Lower lobe of right lung (tissue), 2 donors: ENCODE data around the gene CHML. TPM values are rescaled to one million over a fixed set of nuclear protein-coding genes. Genes with fewer than 3 reads are reported as not detected.

Experiments used
- ATAC-seq, 2 donors: fragments of 200-7000 bp; cut with Tn5 transposase; one replicate each; pipeline ENCODE4 v1.9.1; 2020 to 2022; ENCODE audit warnings: mild to moderate bottlenecking in 2 of 2, moderate library complexity in 2 of 2
- DNase-seq: peaks from one replicate; pipeline ENCODE4 v3.0.0-alpha.2; 2020
- H3K27ac ChIP-seq: fragments of 200-600 bp; one replicate; pipeline ENCODE4 v1.8.0; 2022
- H3K27me3 ChIP-seq: fragments of 200-600 bp; one replicate; pipeline ENCODE4 v1.8.0; 2022; ENCODE audit warnings: low read depth
- H3K36me3 ChIP-seq: fragments of 200-600 bp; one replicate; pipeline ENCODE4 v1.8.0; 2022; ENCODE audit warnings: mild to moderate bottlenecking
- H3K4me1 ChIP-seq: fragments of 200-600 bp; one replicate; pipeline ENCODE4 v1.8.0; 2022
- H3K4me3 ChIP-seq: fragments of 200-600 bp; one replicate; pipeline ENCODE4 v1.8.0; 2022; ENCODE audit warnings: mild to moderate bottlenecking
- H3K9me3 ChIP-seq: fragments of 200-600 bp; one replicate; pipeline ENCODE4 v1.8.0; 2022
- CTCF ChIP-seq: fragments of 200-600 bp; IDR thresholded peaks from one replicate; pipeline ENCODE4 v1.8.0; 2022; ENCODE audit warnings: antibody characterized with exemption, mild to moderate bottlenecking
- intact Hi-C: fragments of 100-400 bp; cut with DNase I; formaldehyde crosslinking; loops from one replicate; pipeline ENCODE4 v1.11.0; 2022
- total RNA-seq: library from RNA; stranded (reverse); fragmentation: NEBNext Ultra II Directional; extraction: Animal tissue kit (Norgen Biotek cat#: 25700); gene quantifications from one replicate; pipeline ENCODE4 v1.2.1, GENCODE V29; 2021
- donor health status: DM: no; HTN: yes; CAD: no; lungs with severe emphysema.

Gene CHML
- total RNA-seq, 1 donor from 2014 or later, result 14.5 TPM

GRCh38 chr1:241645199-241645598 lies 5.0 kb upstream of the CHML start:
- Histone ChIP-seq H3K4me1 (peaks cover 4% of the 10 kb centered on the region), H3K27ac (no peak overlapping the region), H3K4me3 (no peak overlapping the region), H3K36me3 (no peaks in the 10 kb centered on the region), H3K9me3 (no peaks in the 10 kb centered on the region), H3K27me3 (no peaks in the 10 kb centered on the region)
- TF ChIP-seq CTCF, result no peak
- DNase-seq, result no peak
- no peak for ATAC-seq
- intact Hi-C loops, result no loop called here

- no peak for TF ChIP-seq CTCF
- ATAC-seq, result no peak
- DNase-seq, result no peak
- H3K9me3 ChIP-seq, result no peaks in the 10 kb centered on the region
- no peaks in the 10 kb centered on the region for H3K36me3 ChIP-seq
- peaks cover 4% of the 10 kb centered on the region for H3K4me1 ChIP-seq
- H3K27ac ChIP-seq, result no peak overlapping the region
- intact Hi-C loops, result no loop called here
- no peak overlapping the region for H3K4me3 ChIP-seq
- no peaks in the 10 kb centered on the region for H3K27me3 ChIP-seq
These were observed 4.1 kb upstream of the CHML start for GRCh38 chr1:241644259-241644658.

GRCh38 chr1:241642593-241642944 lies 2.4 kb upstream of the CHML start:
- no peak for DNase-seq
- no peaks in the 10 kb centered on the region for H3K9me3 ChIP-seq
- H3K27ac ChIP-seq, result no peak overlapping the region
- intact Hi-C loops, result no loop called here
- ATAC-seq, result no peak
- H3K36me3 ChIP-seq, result no peaks in the 10 kb centered on the region
- no peaks in the 10 kb centered on the region for H3K27me3 ChIP-seq
- H3K4me1 ChIP-seq, result peaks cover 21% of the 10 kb centered on the region
- no peak for TF ChIP-seq CTCF
- H3K4me3 ChIP-seq, result no peak overlapping the region

- no peak for ATAC-seq
- H3K4me3 ChIP-seq, result no peak overlapping the region
- H3K27me3 ChIP-seq, result no peaks in the 10 kb centered on the region
- no peaks in the 10 kb centered on the region for H3K36me3 ChIP-seq
- H3K9me3 ChIP-seq, result no peaks in the 10 kb centered on the region
- DNase-seq, result no peak
- no peak for TF ChIP-seq CTCF
- peaks cover 27% of the 10 kb centered on the region for H3K4me1 ChIP-seq
- intact Hi-C loops, result no loop called here
- no peak overlapping the region for H3K27ac ChIP-seq
These were observed 1.8 kb upstream of the CHML start for GRCh38 chr1:241641773-241642592.

- intact Hi-C loops, result no loop called here
- H3K4me3 ChIP-seq, result peak overlapping the region; percentile 82
- no peak for ATAC-seq
- DNase-seq, result no peak
- no peaks in the 10 kb centered on the region for H3K27me3 ChIP-seq
- peak overlapping the region; percentile 59 for H3K27ac ChIP-seq
- no peaks in the 10 kb centered on the region for H3K36me3 ChIP-seq
- TF ChIP-seq CTCF, result no peak
- peaks cover 27% of the 10 kb centered on the region for H3K4me1 ChIP-seq
- no peaks in the 10 kb centered on the region for H3K9me3 ChIP-seq
These were observed 876 bp upstream of the CHML start for GRCh38 chr1:241640867-241641622.
